CD14-positive monocyte (primary cell): ENCODE measurements around the gene MYB. TPM values are rescaled to one million over a fixed set of nuclear protein-coding genes. Genes with fewer than 3 reads are reported as not detected.

Source experiments
- DNase-seq, 3 donors: peaks; one replicate each; pipeline ENCODE4 v3.0.0-alpha.2; 2011 to 2022
- H2AFZ ChIP-seq: 2 replicates; pipeline ENCODE4 v1.6.0; 2012; ENCODE audit warnings: mild to moderate bottlenecking, low read depth, low read length, inconsistent platforms; ENCODE audit not compliant: insufficient read depth, poor library complexity, severe bottlenecking
- H3K27ac ChIP-seq, 2 donors: 1 replicate in 1 of 2; 2 replicates in 1 of 2; pipeline ENCODE4 v1.5.1; 2012 to 2013; ENCODE audit warnings: low read length in 2 of 2, control low read depth in 1 of 2, inconsistent platforms in 1 of 2, low read depth in 1 of 2, mild to moderate bottlenecking in 1 of 2
- H3K27me3 ChIP-seq, 2 donors: one replicate each; pipeline versions ENCODE4 v1.6.0 to v1.6.1; 2011 to 2013; ENCODE audit warnings: low read length in 2 of 2; ENCODE audit not compliant: control insufficient read depth in 2 of 2, insufficient read depth in 2 of 2
- H3K36me3 ChIP-seq, 2 donors: replicated peaks in 1 of 2; 1 replicate in 1 of 2; 2 replicates in 1 of 2; pipeline versions ENCODE4 v1.5.1 to v1.6.1; 2012 to 2013; ENCODE audit warnings: low read length in 2 of 2, control low read depth in 1 of 2, inconsistent platforms in 1 of 2, mild to moderate bottlenecking in 1 of 2; ENCODE audit not compliant: insufficient read depth in 2 of 2, control insufficient read depth in 1 of 2
- H3K4me1 ChIP-seq, 2 donors: 1 replicate in 1 of 2; 2 replicates in 1 of 2; pipeline versions ENCODE4 v1.5.1 to v1.6.1; 2012 to 2013; ENCODE audit warnings: low read length in 2 of 2, control low read depth in 1 of 2, inconsistent platforms in 1 of 2, mild to moderate bottlenecking in 1 of 2, moderate library complexity in 1 of 2; ENCODE audit not compliant: insufficient read depth in 2 of 2, control insufficient read depth in 1 of 2
- H3K4me2 ChIP-seq: replicated peaks from 2 replicates; pipeline ENCODE3; 2012; ENCODE audit warnings: low read length, moderate library complexity, mild to moderate bottlenecking; ENCODE audit not compliant: poor library complexity, severe bottlenecking; ENCODE audit errors: extremely low read depth
- H3K4me3 ChIP-seq, 3 experiments: fragments of 200-600 bp in 1 of 3; sonication (generic) in 1 of 3; replicated peaks in 1 of 3; 1 replicate in 2 of 3; 2 replicates in 1 of 3; pipeline ENCODE4 v1.5.1; 2011 to 2013; ENCODE audit warnings: low read length in 3 of 3, mild to moderate bottlenecking in 3 of 3, control low read depth in 2 of 3, low read depth in 2 of 3, inconsistent platforms in 1 of 3, moderate library complexity in 1 of 3
- H3K79me2 ChIP-seq: 2 replicates; pipeline ENCODE4 v1.6.0; 2012; ENCODE audit warnings: mild to moderate bottlenecking, control low read depth, inconsistent platforms, low read length, moderate library complexity; ENCODE audit not compliant: insufficient read depth
- H3K9ac ChIP-seq: 2 replicates; pipeline ENCODE4 v1.6.0; 2017; ENCODE audit warnings: low read length, mild to moderate bottlenecking; ENCODE audit not compliant: insufficient read depth, poor library complexity, severe bottlenecking
- H3K9me3 ChIP-seq, 2 donors: replicated peaks in 1 of 2; 1 replicate in 1 of 2; 2 replicates in 1 of 2; pipeline versions ENCODE4 v1.5.1 to v1.6.1; 2012 to 2013; ENCODE audit warnings: low read length in 2 of 2, control low read depth in 1 of 2; ENCODE audit not compliant: control insufficient read depth in 1 of 2, insufficient read depth in 1 of 2
- H4K20me1 ChIP-seq: 2 replicates; pipeline ENCODE4 v1.6.0; 2012; ENCODE audit warnings: mild to moderate bottlenecking, low read length, control low read depth, moderate library complexity; ENCODE audit not compliant: insufficient read depth
- H3K27ac Mint-ChIP-seq, 7 donors: one replicate each; pipeline ENCODE4 v1.8.0; 2020; ENCODE audit warnings: mild to moderate bottlenecking in 7 of 7, mixed read lengths in 7 of 7, moderate library complexity in 6 of 7, inconsistent platforms in 2 of 7
- H3K27me3 Mint-ChIP-seq, 3 donors: one replicate each; pipeline ENCODE4 v1.8.0; 2021 to 2022; ENCODE audit warnings: low read depth in 3 of 3, mild to moderate bottlenecking in 3 of 3, mixed read lengths in 3 of 3, moderate library complexity in 3 of 3, inconsistent platforms in 1 of 3
- H3K36me3 Mint-ChIP-seq, 2 donors: one replicate each; pipeline ENCODE4 v1.8.0; 2020; ENCODE audit warnings: mixed read lengths in 2 of 2, inconsistent platforms in 1 of 2, mild to moderate bottlenecking in 1 of 2
- H3K4me1 Mint-ChIP-seq: one replicate; pipeline ENCODE4 v1.8.0; 2020; ENCODE audit warnings: mild to moderate bottlenecking, mixed read lengths
- H3K4me3 Mint-ChIP-seq, 2 donors: one replicate each; pipeline ENCODE4 v1.8.0; 2020; ENCODE audit warnings: mild to moderate bottlenecking in 2 of 2, mixed read lengths in 2 of 2, moderate library complexity in 1 of 2
- H3K9me3 Mint-ChIP-seq, 7 donors: one replicate each; pipeline ENCODE4 v1.8.0; 2020 to 2022; ENCODE audit warnings: mixed read lengths in 7 of 7, mild to moderate bottlenecking in 6 of 7, moderate library complexity in 6 of 7, inconsistent platforms in 2 of 7
- WGBS: methylation state at CpG from one replicate; pipeline ENCODE4 v1.1.5; 2013; ENCODE audit warnings: missing lambda C conversion rate; ENCODE audit not compliant: insufficient coverage; 5-methylcytosine and 5-hydroxymethylcytosine counted together
- intact Hi-C, 2 donors: fragments of 100-400 bp; cut with micrococcal nuclease; formaldehyde crosslinking; loops; one replicate each; pipeline versions ENCODE4 v1.15.0 to v1.15.1; 2023
- polyA plus RNA-seq, 3 donors: library from polyadenylated mRNA; depleted of rRNA in 1 of 3; unstranded in 2 of 3; stranded (reverse) in 1 of 3; fragments of 300-500 nt in 2 of 3; fragments of >200 nt in 1 of 3; fragmentation: Illumina TruSeq in 2 of 3; gene quantifications; 1 replicate in 2 of 3; 2 replicates in 1 of 3; pipeline ENCODE4 v1.2.3, GENCODE V29; 2012 to 2021
- TF ChIP-seq, protein P1 (sequence below): fragments of 200-600 bp; IDR thresholded peaks from one replicate; pipeline ENCODE4 v1.8.0; 2022; ENCODE audit warnings: antibody characterized with exemption, mild to moderate bottlenecking

MYB gene
- polyA plus RNA-seq, 3 donors: 1.5 to 2.2 (median 1.7) TPM

DNA sequence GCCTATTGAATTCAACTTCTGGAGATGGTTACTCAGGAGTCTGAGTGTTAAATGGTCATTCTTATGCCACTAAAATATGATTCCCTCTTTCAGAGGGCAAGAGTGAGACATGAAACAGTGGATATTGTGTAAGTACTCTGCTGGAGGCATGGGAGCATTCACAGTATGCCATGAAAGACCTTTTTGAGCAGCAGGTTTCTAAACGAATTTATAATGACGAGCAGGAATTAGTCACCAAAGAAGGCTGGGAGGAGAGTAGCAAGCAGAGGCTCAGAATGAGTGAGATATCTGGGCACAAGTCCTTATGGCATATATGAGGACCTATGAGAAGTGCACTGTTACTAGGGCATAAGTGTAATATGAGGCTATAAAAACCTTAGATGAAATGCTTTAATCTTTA, 10.9 kb upstream of the MYB start:
- H3K9me3 ChIP-seq: no peaks in the 10 kb centered on the region
- no peaks in the 10 kb centered on the region for H3K27me3 ChIP-seq
- no peaks in the 10 kb centered on the region for H3K36me3 Mint-ChIP-seq
- TF ChIP-seq, protein P1, sequence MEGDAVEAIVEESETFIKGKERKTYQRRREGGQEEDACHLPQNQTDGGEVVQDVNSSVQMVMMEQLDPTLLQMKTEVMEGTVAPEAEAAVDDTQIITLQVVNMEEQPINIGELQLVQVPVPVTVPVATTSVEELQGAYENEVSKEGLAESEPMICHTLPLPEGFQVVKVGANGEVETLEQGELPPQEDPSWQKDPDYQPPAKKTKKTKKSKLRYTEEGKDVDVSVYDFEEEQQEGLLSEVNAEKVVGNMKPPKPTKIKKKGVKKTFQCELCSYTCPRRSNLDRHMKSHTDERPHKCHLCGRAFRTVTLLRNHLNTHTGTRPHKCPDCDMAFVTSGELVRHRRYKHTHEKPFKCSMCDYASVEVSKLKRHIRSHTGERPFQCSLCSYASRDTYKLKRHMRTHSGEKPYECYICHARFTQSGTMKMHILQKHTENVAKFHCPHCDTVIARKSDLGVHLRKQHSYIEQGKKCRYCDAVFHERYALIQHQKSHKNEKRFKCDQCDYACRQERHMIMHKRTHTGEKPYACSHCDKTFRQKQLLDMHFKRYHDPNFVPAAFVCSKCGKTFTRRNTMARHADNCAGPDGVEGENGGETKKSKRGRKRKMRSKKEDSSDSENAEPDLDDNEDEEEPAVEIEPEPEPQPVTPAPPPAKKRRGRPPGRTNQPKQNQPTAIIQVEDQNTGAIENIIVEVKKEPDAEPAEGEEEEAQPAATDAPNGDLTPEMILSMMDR: no peak
- no peaks in the 10 kb centered on the region for H3K79me2 ChIP-seq
- intact Hi-C loops: no loop called here
- H3K9ac ChIP-seq: no peak overlapping the region
- H3K4me3 ChIP-seq: no peak overlapping the region
- H3K4me2 ChIP-seq: no peak overlapping the region
- H3K27ac Mint-ChIP-seq: no peak overlapping the region
- no peaks in the 10 kb centered on the region for H3K9me3 Mint-ChIP-seq
- H3K36me3 ChIP-seq: no peaks in the 10 kb centered on the region
- no peak overlapping the region for H3K27ac ChIP-seq
- H2AFZ ChIP-seq: no peak overlapping the region
- 100% methylated on average over 2 of the region's 2 CpGs for WGBS
- no peaks in the 10 kb centered on the region for H4K20me1 ChIP-seq
- H3K4me1 Mint-ChIP-seq: peaks cover 16% of the 10 kb centered on the region
- no peak for DNase-seq
- H3K4me1 ChIP-seq: peaks cover 0 to 7% of the 10 kb centered on the region in 2 donors
- no peak overlapping the region for H3K4me3 Mint-ChIP-seq
- no peaks in the 10 kb centered on the region for H3K27me3 Mint-ChIP-seq

DNA sequence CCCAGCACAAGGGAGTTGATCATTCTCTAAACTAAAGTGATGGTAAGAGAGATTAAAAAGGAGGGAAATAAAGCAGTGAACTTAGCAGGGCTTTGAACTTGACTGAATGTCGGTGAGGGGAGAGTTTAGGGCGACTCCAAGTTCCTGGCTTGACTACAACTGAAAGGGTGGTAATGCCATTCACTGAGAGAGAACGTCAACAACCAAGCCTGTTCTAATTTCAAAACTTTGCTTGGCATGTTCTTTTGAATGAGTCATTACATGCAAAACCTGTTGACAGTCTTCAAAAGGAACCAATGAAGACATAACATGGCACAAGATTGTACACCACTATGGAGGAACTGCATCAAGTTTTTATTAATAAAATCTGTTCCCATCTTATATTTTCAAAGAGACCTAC, 10.3 kb upstream of the MYB start:
- H4K20me1 ChIP-seq: no peaks in the 10 kb centered on the region
- H3K9ac ChIP-seq: no peak overlapping the region
- H3K79me2 ChIP-seq: no peaks in the 10 kb centered on the region
- no peak overlapping the region for H3K27ac ChIP-seq
- Mint-ChIP-seq H3K4me1 (peaks cover 17% of the 10 kb centered on the region), H3K4me3 (no peak overlapping the region), H3K27ac (no peak overlapping the region), H3K36me3 (no peaks in the 10 kb centered on the region), H3K27me3 (no peaks in the 10 kb centered on the region), H3K9me3 (no peaks in the 10 kb centered on the region)
- no peak overlapping the region for H3K4me3 ChIP-seq
- no peak overlapping the region for H2AFZ ChIP-seq
- intact Hi-C loops: no loop called here
- no peak overlapping the region for H3K4me2 ChIP-seq
- WGBS: 87% methylated on average over 3 of the region's 3 CpGs
- H3K27me3 ChIP-seq: no peaks in the 10 kb centered on the region
- peaks cover under 1 to 7% of the 10 kb centered on the region in 2 donors for H3K4me1 ChIP-seq
- no peaks in the 10 kb centered on the region for H3K36me3 ChIP-seq
- TF ChIP-seq, protein P1: no peak
- no peak for DNase-seq
- H3K9me3 ChIP-seq: no peaks in the 10 kb centered on the region
